ENCODE results near the gene ARHGAP26.

GRCh38 chr5:142831009-142831383 lies 60.8 kb downstream of the ARHGAP26 start:
- TF ChIP-seq POLR2A (IDR thresholded peaks at IDR 0.05) = no peak
- TF ChIP-seq CTCF (IDR thresholded peaks at IDR 0.05) = no peak
